Lower leg skin (tissue), 3 donors: ENCODE data around the gene AKR1C2.

Source experiments
- POLR2A ChIP-seq, 2 donors: fragments of 450-650 bp; IDR thresholded peaks; one replicate each; pipeline ENCODE4 v1.6.1; 2016 to 2017; ENCODE audit warnings: antibody characterized with exemption in 2 of 2, mild to moderate bottlenecking in 1 of 2, moderate library complexity in 1 of 2
- TF ChIP-seq, protein P1 (sequence below), 3 donors: fragments of 450-650 bp; IDR thresholded peaks; one replicate each; pipeline ENCODE4 v1.5.1; 2016; ENCODE audit warnings: antibody characterized with exemption in 3 of 3, mild to moderate bottlenecking in 3 of 3, moderate library complexity in 2 of 3

- TF ChIP-seq, protein P1, sequence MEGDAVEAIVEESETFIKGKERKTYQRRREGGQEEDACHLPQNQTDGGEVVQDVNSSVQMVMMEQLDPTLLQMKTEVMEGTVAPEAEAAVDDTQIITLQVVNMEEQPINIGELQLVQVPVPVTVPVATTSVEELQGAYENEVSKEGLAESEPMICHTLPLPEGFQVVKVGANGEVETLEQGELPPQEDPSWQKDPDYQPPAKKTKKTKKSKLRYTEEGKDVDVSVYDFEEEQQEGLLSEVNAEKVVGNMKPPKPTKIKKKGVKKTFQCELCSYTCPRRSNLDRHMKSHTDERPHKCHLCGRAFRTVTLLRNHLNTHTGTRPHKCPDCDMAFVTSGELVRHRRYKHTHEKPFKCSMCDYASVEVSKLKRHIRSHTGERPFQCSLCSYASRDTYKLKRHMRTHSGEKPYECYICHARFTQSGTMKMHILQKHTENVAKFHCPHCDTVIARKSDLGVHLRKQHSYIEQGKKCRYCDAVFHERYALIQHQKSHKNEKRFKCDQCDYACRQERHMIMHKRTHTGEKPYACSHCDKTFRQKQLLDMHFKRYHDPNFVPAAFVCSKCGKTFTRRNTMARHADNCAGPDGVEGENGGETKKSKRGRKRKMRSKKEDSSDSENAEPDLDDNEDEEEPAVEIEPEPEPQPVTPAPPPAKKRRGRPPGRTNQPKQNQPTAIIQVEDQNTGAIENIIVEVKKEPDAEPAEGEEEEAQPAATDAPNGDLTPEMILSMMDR (IDR thresholded peaks at IDR 0.05): no peak
- no peak for TF ChIP-seq POLR2A (IDR thresholded peaks at IDR 0.05)
These were observed 9.7 kb upstream of the AKR1C2 start for GRCh38 chr10:5013385-5013784.
